Kasumi-1 (cell line): ENCODE measurements around the gene SFTPB.
A peak's percentile ranks its signal among the peaks of the same experiment; 100 is the strongest.

Experiments used
- DNase-seq, 2 experiments: peaks; one replicate each; lab custom pipeline; 2025; lab: John Stamatoyannopoulos, UW

SFTPB gene

GRCh38 chr2:85611705-85612587, 56.1 kb downstream of the SFTPB start, which contains the start of gene C2orf68:
Gene C2orf68, minus strand, starts transcription at chr2:85612066. Its CDS starts 82 bp downstream, at chr2:85611984.
- DNase-seq: peak; percentile 87 to 92

GRCh38 chr2:85611217-85611704, 56.7 kb downstream of the SFTPB start:
- DNase-seq: peak in 1 of 2 experiments; percentile 33
